Vagina (tissue), 2 donors: ENCODE measurements around the gene KRT4. TPM values are rescaled to one million over a fixed set of nuclear protein-coding genes. Genes with fewer than 3 reads are reported as not detected.

ENCODE experiments used
- DNase-seq, 2 donors: peaks; one replicate each; pipeline ENCODE4 v3.0.0-alpha.2; 2017; ENCODE audit errors: extremely low spot score in 2 of 2
- H3K27ac ChIP-seq: fragments of 200-600 bp; sonication (generic); one replicate; pipeline ENCODE4 v1.5.1; 2019
- H3K27me3 ChIP-seq: fragments of 200-600 bp; sonication (generic); one replicate; pipeline ENCODE4 v1.5.1; 2019
- H3K36me3 ChIP-seq, 2 donors: fragments of 200-600 bp; sonication (generic); one replicate each; pipeline ENCODE4 v1.5.1; 2017 to 2019
- H3K4me1 ChIP-seq: fragments of 200-600 bp; sonication (generic); one replicate; pipeline ENCODE4 v1.5.1; 2019
- H3K4me3 ChIP-seq, 2 donors: fragments of 200-600 bp; sonication (generic); 1 replicate in 1 of 2; 2 replicates in 1 of 2; pipeline ENCODE4 v1.5.1; 2016 to 2019
- H3K9me3 ChIP-seq: fragments of 200-600 bp; sonication (generic); one replicate; pipeline ENCODE4 v1.5.1; 2019
- CTCF ChIP-seq, 3 experiments: fragments of 450-650 bp in 2 of 3; fragments of 200-600 bp in 1 of 3; sonication (generic) in 1 of 3; IDR thresholded peaks; one replicate each; pipeline ENCODE4 v1.5.1; 2017 to 2019; ENCODE audit warnings: antibody characterized with exemption in 3 of 3, mild to moderate bottlenecking in 2 of 3, moderate library complexity in 2 of 3
- POLR2A ChIP-seq, 2 donors: fragments of 450-650 bp; IDR thresholded peaks; one replicate each; pipeline ENCODE4 v1.6.1; 2017; ENCODE audit warnings: antibody characterized with exemption in 2 of 2, mild to moderate bottlenecking in 2 of 2, moderate library complexity in 2 of 2
- POLR2AphosphoS5 ChIP-seq, 2 donors: sonication (generic); formaldehyde crosslinking; IDR thresholded peaks; one replicate each; pipeline ENCODE4 v1.9.0; 2017; ENCODE audit warnings: antibody characterized with exemption in 2 of 2, mild to moderate bottlenecking in 2 of 2, low read depth in 1 of 2; ENCODE audit not compliant: insufficient read depth in 1 of 2
- intact Hi-C: fragments of 100-400 bp; cut with DNase I; formaldehyde crosslinking; loops from one replicate; pipeline ENCODE4 v1.15.1; 2023
- total RNA-seq: library from RNA; depleted of rRNA; stranded (reverse); fragments of >200 nt; gene quantifications from one replicate; pipeline ENCODE4 v1.2.3, GENCODE V29; 2016

The KRT4 gene
- total RNA-seq, 1 donor from 2014 or later = 354 TPM

DNA sequence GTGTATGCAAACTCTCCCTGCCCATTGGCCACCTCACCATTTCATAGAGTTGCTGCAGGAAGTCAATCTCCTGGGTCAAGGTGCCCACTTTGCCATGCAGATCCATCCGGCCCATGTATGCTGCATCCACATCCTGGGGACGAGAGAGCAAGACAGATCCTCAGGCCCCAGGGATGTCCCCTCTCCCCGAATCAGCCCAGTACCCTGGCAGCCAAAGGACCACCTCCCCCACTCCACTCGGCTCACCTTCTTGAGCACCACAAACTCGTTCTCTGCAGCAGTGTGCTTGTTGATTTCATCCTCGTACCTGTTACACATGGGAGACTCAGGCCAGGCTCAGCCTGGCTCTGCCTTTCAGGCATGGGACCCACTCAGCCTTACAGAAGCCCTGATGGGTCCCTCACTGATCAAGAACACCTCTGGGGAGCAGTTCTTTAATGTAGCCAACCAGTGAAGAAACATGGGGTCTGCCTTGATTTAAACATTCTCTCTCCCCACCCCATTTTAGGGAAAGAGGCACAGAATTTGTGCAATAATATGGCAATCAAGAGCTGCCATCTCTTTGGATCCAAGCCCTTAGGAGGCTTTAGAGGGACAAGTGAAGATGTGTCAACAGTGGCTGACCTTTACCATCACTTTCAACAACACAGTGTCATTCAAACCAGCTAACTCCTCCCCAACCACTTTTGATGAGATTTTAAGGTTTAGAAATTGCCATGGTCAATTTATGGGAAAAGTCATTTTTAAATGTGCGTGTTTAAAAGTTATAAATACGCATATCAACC, 16.3 kb upstream of the KRT4 start:
- H3K4me1 ChIP-seq = no peaks in the 10 kb centered on the region
- no peaks in the 10 kb centered on the region for H3K27me3 ChIP-seq
- H3K36me3 ChIP-seq = no peaks in the 10 kb centered on the region
- no peaks in the 10 kb centered on the region for H3K9me3 ChIP-seq
- no peak for DNase-seq
- H3K27ac ChIP-seq = no peak overlapping the region
- no peak overlapping the region for H3K4me3 ChIP-seq
- TF ChIP-seq POLR2A (IDR thresholded peaks at IDR 0.05) = no peak
- TF ChIP-seq CTCF (IDR thresholded peaks at IDR 0.05) = no peak
- TF ChIP-seq POLR2AphosphoS5 (IDR thresholded peaks at IDR 0.05; ENCODE audit: insufficient read depth in 1 of 2, low read depth in 1 of 2) = no peak
- intact Hi-C loops = no loop called here

- H3K9me3 ChIP-seq = no peaks in the 10 kb centered on the region
- intact Hi-C loops = no loop called here
- no peaks in the 10 kb centered on the region for H3K36me3 ChIP-seq
- H3K27ac ChIP-seq = no peak overlapping the region
- TF ChIP-seq CTCF (IDR thresholded peaks at IDR 0.05) (no peak), POLR2AphosphoS5 (IDR thresholded peaks at IDR 0.05; ENCODE audit: insufficient read depth in 1 of 2, low read depth in 1 of 2) (no peak), POLR2A (IDR thresholded peaks at IDR 0.05) (no peak)
- H3K4me1 ChIP-seq = no peaks in the 10 kb centered on the region
- no peak for DNase-seq
- no peaks in the 10 kb centered on the region for H3K27me3 ChIP-seq
- H3K4me3 ChIP-seq = no peak overlapping the region
These were observed 14.7 kb upstream of the KRT4 start for GRCh38 chr12:52828591-52829021.

DNA sequence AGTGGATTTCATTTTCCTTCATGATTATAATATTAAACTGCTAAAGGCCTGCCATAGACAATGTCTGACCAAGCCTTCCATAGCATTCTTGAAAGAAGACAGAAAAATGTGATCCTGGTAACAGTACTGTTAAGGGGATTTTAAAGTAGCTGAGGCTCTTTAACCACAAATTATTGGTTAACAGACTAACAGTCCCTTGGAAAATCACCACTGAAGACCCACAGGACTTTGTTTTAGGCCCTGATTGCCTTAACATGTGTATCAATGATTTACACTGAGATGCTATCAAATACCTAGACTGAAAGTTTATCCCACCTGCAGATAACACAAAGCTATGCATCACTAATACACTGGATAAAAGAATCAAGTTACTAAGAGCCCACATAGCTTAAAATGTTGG, 14.2 kb upstream of the KRT4 start:
- no peak for TF ChIP-seq POLR2A (IDR thresholded peaks at IDR 0.05)
- no peak for TF ChIP-seq POLR2AphosphoS5 (IDR thresholded peaks at IDR 0.05; ENCODE audit: insufficient read depth in 1 of 2, low read depth in 1 of 2)
- no peak for TF ChIP-seq CTCF (IDR thresholded peaks at IDR 0.05)

DNA sequence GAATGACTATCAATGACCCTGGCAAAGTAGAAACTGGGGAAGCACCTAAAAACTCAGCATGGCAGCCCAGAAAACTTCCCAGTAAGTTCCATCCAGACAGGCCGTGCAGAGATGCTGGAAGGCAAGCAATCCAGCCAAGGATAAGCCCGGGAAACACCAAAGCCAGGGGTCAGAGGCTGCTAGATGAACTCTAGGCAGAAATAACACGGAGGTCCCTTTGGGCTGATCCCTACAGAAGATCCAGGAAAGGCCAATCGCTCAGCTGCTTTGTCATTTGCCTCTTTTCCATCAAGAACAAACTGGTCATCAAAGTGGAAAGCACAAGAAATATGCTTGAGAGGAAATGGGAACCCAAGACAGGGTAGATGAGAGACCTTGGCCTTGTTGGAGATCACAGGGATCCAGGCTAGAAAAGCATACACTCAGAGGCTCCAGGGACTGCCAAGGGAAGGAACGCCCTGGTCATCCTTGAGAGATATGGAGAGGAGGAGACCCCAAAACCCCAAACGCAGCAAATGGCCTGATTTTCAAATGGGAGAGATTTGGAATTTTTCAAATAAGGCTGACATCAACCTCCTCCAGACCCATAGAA, 13.7 kb upstream of the KRT4 start:
- Histone ChIP-seq H3K27ac (no peak overlapping the region), H3K36me3 (no peaks in the 10 kb centered on the region), H3K4me3 (no peak overlapping the region), H3K4me1 (no peaks in the 10 kb centered on the region), H3K9me3 (no peaks in the 10 kb centered on the region), H3K27me3 (no peaks in the 10 kb centered on the region)
- no peak for DNase-seq
- TF ChIP-seq POLR2AphosphoS5 (IDR thresholded peaks at IDR 0.05; ENCODE audit: insufficient read depth in 1 of 2, low read depth in 1 of 2) = no peak
- TF ChIP-seq POLR2A (IDR thresholded peaks at IDR 0.05) = no peak
- no peak for TF ChIP-seq CTCF (IDR thresholded peaks at IDR 0.05)
- intact Hi-C loops = no loop called here

More for the DNA sequence above, 14.2 kb upstream of the KRT4 start:
- Histone ChIP-seq H3K27me3 (no peaks in the 10 kb centered on the region), H3K4me3 (no peak overlapping the region), H3K9me3 (no peaks in the 10 kb centered on the region), H3K4me1 (no peaks in the 10 kb centered on the region), H3K36me3 (no peaks in the 10 kb centered on the region), H3K27ac (no peak overlapping the region)
- no peak for DNase-seq
- intact Hi-C loops = no loop called here
